ENCODE data around the gene CCN5.
"Not testable (repeated sequence)": the region's sequence is repeated elsewhere in the genome, so short reads cannot be mapped to it uniquely, and the experiment has no call there.

Gene CCN5

GRCh38 chr20:44752099-44752931 is 37.1 kb downstream of the CCN5 start:
- in situ Hi-C loops (cut with HindIII; ENCODE audit: low sequenced_read_pairs), result loop anchor here (5.0 kb wide), 1 partner anchor 115 kb away; no protein-coding TSS in a partner anchor

GRCh38 chr20:44754554-44754953 is 39.4 kb downstream of the CCN5 start:
- in situ Hi-C loops (cut with HindIII; ENCODE audit: low sequenced_read_pairs), result loop anchor here (5.0 kb wide), 1 partner anchor 113 kb away; no protein-coding TSS in a partner anchor

- in situ Hi-C loops (cut with HindIII; ENCODE audit: low sequenced_read_pairs), result no loop called here
Observed at GRCh38 chr20:44756011-44756688, 41.0 kb downstream of the CCN5 start.

GRCh38 chr20:44756956-44757355 is 41.8 kb downstream of the CCN5 start:
- in situ Hi-C loops (cut with HindIII; ENCODE audit: low sequenced_read_pairs), result no loop called here

- in situ Hi-C loops (cut with HindIII; ENCODE audit: low sequenced_read_pairs), result no loop called here
Observed at GRCh38 chr20:44758247-44759101, 43.3 kb downstream of the CCN5 start.

- in situ Hi-C loops (cut with HindIII; ENCODE audit: low sequenced_read_pairs), result no loop called here
Observed at GRCh38 chr20:44759595-44759994, 44.4 kb downstream of the CCN5 start.

- in situ Hi-C loops (cut with HindIII; ENCODE audit: low sequenced_read_pairs), result no loop called here
Observed at GRCh38 chr20:44761423-44761822, 46.3 kb downstream of the CCN5 start.

GRCh38 chr20:44762466-44763140 is 47.4 kb downstream of the CCN5 start:
- in situ Hi-C loops (cut with HindIII; ENCODE audit: low sequenced_read_pairs), result no loop called here

- in situ Hi-C loops (cut with HindIII; ENCODE audit: low sequenced_read_pairs), result not testable (repeated sequence)
Observed at GRCh38 chr20:44763798-44764197, 48.6 kb downstream of the CCN5 start.

- in situ Hi-C loops (cut with HindIII; ENCODE audit: low sequenced_read_pairs), result no loop called here
Observed at GRCh38 chr20:44765091-44765490, 49.9 kb downstream of the CCN5 start.

- in situ Hi-C loops (cut with HindIII; ENCODE audit: low sequenced_read_pairs), result no loop called here
Observed at GRCh38 chr20:44765701-44766347, 50.7 kb downstream of the CCN5 start.

- in situ Hi-C loops (cut with HindIII; ENCODE audit: low sequenced_read_pairs), result no loop called here
Observed at GRCh38 chr20:44768256-44768655, 53.1 kb downstream of the CCN5 start.

GRCh38 chr20:44768854-44769480 is 53.8 kb downstream of the CCN5 start:
- in situ Hi-C loops (cut with HindIII; ENCODE audit: low sequenced_read_pairs), result no loop called here

- in situ Hi-C loops (cut with HindIII; ENCODE audit: low sequenced_read_pairs), result no loop called here
Observed at GRCh38 chr20:44769481-44769863, 54.3 kb downstream of the CCN5 start.

- in situ Hi-C loops (cut with HindIII; ENCODE audit: low sequenced_read_pairs), result no loop called here
Observed at GRCh38 chr20:44770484-44771171, 55.5 kb downstream of the CCN5 start.

GRCh38 chr20:44771172-44771535 is 56.0 kb downstream of the CCN5 start:
- in situ Hi-C loops (cut with HindIII; ENCODE audit: low sequenced_read_pairs), result no loop called here

- in situ Hi-C loops (cut with HindIII; ENCODE audit: low sequenced_read_pairs), result no loop called here
Observed at GRCh38 chr20:44772636-44773035, 57.5 kb downstream of the CCN5 start.

- in situ Hi-C loops (cut with HindIII; ENCODE audit: low sequenced_read_pairs), result no loop called here
Observed at GRCh38 chr20:44773070-44773829, 58.1 kb downstream of the CCN5 start.
